Stimulated activated CD4-positive, alpha-beta T cell treated with anti-CD3 and anti-CD28 coated beads, Interleukin-12 subunit alpha, Interleukin-12 subunit beta, amount 100 ng/mL, for 48 hours (primary cell): ENCODE measurements around the gene NENF.
"Not testable (repeated sequence)": the region's sequence is repeated elsewhere in the genome, so short reads cannot be mapped to it uniquely, and the experiment has no call there.

Experiments
- DNase-seq, 3 donors: peaks; one replicate each; pipeline ENCODE4 v3.0.0-alpha.2; 2020; ENCODE audit warnings: low read depth in 2 of 3, low spot score in 1 of 3

Gene NENF

DNA sequence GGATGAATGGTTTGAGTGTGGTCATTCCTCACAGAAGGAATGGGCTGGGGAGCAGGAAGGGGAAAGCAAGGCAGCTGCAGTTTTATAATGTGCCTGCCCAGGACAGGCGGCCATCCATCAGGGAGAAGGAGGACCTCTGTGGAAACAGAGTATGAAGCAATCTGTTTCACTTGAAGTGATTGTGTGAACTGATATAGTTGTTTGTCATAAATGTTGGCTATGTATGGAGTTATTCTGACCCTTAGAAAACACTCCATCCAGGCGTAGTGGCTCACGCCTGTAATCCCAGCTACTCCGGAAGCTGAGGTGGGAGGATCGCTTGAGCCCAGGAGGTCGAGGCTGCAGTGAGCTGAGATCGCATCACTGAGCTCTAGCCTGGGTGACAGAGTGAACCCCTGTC is 46.5 kb downstream of the NENF start:
- DNase-seq: no peak

DNA sequence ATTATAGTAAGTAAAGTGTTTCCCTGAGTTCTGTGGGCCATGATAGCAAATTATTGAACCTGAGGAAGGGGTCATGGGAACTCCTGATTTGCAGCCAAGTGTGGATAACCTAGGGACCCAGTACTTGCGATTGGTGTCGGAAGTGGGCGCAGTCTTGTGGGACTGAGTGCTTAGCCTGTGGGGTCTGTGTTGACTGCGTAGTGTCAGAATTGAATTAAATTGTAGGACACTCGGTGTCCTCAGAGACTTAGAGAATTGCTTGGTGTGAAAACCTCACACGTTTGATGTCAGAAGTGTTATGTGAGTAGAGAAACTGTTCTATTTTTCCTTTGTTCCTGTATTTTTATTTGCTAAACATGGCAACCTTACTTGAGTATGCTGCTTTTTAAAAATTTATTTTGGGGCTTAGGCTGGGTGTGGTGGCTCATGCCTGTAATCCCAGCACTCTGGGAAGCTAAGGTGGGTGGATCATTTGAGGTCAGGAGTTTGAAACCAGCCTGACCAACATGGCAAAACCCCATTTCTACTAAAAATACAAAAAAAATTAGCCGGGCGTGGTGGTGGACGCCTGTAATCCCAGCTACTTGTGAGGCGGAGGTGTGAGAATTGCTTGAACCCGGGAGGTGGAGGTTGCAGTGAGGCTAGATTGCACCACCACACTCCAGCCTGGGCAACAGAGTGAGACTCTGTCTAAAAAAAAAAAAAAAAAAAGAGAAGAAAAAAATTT is 48.2 kb downstream of the NENF start:
- not testable (repeated sequence) for DNase-seq

DNA sequence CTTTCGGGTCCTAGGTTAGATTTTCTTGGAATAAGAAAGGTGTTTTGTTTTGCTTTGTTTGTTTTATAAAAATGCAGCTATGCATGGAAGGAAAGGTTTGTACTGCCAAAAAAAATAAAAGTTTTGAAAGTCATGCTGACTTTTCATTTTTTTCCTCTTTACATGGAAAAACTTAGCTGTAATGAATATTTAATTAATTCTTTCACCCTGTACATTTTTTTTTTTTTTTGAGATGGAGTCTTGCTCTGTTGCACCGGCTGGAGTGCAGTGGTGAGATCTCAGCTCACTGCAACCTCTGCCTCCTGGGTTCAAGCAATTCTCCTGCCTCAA is 48.7 kb downstream of the NENF start:
- DNase-seq: no peak

DNA sequence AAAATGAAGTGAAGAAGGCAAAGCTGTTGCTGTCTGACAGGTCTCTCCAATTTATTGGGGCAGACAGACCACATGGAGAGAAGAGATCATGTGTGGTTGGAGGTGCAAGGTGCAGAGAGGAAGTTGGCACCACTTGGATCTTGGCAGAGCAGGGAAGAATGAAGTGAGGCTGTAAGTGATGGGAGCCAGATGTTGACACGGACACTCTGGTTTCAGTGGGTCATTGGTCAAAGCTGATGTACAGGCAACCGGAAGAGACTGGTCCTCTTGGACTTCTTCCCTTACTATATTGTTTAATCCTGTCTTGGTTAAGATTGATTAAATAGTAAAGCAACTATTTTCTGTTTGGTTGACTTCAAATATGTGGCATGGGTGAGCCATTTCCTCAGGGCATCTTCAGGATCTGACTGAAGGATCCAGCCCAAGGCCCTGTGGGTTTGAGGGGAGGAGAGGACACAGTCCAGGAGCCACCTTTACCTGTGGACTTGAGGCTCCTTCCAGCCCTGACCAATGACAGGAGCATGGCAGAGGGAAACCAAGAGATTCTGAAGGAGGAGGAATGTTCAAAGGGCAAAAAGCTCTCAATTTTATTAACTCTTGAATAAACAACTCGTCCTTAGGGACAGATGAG is 49.4 kb downstream of the NENF start:
- no peak for DNase-seq

DNA sequence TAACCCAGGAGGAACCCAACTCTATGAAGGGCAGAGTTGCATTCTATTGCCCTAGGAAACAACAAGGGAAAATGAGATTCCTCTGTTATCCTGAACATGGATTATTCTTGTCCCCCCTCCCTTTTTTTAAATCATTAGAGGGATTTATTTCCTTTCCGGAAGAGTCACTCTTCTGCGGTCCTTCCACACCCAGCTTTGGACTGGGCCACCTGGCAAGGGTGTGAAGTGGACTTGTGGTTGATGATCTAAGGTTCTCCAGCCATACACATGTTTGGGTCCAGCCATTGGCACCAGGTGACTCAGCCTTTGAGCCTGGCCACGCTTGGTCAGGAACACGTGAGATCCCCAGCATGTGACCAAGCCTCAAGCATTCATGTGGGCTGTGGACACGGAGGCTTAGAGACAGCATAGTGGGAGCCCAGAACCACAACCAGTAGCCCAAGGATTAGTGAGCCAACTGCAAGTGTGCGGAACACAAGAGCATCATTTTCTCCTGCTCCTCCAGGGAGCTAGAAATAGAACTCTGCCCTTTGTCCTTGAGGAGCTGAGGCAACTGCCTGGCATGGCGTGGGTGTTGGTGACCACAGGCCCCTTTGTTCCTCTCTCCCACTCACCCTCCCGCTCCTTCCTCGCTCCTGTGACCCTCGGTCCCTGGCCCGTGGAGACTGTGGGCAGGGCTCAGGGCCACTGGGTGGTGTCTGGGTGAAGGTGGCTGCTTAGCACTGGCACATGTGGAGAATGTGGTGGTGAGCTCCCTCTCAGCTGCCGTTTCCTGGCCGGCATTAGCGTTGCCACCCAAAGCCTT is 50.1 kb downstream of the NENF start:
- DNase-seq: no peak

DNA sequence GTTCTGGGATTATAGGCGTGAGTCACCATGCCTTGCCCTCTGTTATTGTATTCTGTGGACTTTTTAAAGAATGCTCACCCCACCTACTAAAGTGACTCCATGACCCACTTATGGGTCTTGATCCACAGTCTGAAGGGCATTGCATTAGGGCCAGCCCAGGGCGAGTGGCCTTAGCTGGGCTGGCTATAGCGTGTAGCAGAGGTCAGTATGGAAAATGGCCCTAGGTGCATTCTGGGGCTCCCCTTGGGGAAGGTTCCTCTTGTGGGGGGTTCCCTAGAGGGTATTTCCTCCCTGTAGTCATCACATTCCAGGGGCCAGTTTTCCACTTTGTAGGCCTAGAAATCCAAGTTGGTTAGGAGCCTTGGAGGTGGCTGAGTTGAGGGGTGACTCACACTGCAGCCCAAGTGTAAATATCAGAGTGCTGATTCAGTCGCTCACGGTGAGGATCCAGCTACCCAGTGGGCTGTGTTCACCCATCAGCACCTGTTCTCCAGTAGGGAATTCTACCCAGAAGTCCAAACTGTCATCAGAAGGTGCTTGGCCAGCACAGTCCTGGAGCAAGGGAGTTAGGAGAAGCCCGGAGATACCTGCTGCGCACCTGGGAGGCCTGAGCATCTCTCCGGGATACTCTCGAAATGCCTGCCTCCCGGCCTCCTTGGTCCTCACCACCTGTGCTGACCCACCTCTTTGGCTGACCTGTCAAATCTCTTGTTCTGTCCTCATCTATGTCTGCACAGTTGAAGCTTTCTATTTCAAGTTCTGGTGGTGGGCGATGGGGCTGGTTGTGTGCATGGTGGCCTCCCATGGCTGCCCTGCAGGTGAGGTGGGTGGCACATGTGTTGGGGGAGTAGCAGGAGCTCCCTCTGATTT is 52.2 kb downstream of the NENF start:
- DNase-seq: no peak

DNA sequence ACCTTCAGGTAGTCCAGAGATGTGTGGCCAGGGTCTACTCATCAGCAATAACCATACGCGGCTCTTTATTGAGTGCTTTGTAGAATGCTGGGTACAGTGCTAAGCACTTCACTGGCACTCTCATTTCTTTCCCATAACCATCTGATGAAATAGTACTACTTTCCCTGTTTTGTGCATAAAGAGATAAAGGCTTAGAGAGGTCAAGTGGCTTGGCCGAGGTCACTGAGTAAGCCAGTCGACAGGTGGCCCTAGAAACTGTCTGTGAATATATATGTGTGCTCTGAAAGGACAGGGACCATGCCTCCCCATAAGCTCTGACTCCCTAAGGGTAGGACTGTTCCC is 52.8 kb downstream of the NENF start:
- no peak for DNase-seq

DNA sequence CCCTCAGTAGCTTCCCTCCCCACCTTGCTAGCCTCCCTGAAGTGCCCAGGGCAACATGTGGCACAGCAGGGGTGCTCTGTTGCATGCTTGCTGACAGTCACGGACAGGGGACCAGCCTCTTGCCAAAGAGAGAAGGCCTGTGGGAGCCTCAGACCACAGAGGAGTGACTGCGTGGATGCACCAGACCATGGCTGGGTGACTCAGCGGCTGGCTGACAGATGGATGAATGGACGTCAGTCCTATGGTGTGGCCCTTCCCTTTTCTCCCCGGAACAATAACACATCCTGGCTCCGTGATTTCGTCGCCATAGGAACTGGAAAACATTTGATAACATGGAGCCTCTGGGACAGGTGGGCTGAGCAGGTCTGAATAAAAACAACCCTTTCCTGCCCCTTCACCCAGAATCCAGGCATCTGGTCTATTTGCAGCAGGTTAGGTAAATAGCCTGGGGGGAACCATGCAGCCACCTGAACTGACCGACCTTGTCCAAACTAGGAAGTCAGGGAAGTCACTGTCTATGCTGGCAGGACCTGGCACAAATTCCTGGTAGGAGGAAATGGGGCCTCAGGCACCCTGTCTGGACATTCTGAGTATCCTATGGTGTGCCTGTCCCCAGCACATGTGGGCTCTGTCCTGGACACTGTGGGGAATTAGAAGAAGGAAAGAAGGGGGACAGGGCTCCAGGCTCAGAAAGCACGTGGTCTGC is 53.3 kb downstream of the NENF start:
- DNase-seq: no peak

DNA sequence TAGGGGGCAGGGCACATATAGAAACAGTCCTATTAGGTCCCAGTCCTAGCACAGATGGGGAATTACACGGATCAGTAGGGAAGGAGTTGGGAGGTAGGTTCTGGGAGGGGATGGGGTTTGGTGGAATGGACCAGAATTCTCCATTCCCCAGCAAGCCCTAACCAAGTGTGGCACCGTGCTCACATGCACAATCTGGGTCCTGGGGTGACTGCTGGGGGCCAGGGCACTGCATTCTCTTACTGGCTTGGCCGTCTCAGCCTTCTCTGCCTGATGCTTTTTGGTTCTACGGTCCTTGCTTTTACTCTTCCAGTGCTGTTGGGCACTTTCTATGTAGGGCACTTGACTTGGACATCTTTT is 53.9 kb downstream of the NENF start:
- DNase-seq: no peak

DNA sequence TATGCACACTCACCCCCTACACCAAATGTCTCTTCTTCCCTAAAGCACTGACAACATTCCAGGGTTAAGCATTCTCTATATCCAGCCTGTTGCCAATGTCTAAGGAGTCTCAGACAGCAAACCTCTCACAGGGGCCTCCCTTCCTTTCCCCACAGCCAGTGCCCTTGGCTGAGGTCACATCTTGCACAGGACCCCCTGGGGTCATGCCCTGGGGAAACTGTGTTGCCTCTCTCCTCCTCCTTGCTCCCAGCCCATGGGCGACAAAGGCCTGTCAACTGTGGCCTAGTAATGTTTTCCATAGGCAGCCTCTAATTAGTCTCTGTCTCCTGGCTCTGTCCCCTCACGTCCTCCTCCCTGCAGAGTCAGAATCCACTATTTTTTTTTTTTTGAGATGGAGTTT is 54.6 kb downstream of the NENF start:
- no peak for DNase-seq

DNA sequence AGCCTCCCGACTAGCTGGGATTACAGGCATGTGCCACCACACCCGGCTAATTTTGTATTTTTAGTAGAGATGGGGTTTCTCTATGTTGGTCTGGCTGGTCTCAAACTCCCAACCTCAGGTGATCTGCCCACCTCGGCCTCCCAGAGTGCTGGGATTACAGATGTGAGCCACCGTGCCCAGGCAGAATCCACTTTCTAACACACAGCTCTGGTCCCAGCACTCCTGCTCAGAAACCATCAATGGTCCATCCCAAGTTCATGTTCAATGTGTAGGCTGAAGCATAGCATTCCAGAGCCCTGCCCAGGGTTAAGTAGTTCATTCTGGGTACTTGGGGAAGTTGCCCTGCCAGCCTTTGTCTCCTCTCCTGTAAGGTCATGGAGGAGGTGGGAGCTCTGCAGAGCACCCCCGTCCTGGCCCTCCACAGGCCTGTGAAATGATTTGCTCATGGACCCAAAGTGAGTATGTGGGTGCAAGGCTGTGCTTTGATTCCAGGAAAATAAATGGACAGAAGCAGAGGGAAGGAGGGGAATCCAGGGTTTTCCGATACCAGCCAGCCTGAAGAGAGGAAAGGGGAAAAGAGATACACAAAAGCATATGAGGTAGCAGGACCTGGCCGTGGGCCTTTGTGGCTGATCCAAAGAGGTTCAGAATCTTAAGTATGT is 55.2 kb downstream of the NENF start:
- no peak for DNase-seq

DNA sequence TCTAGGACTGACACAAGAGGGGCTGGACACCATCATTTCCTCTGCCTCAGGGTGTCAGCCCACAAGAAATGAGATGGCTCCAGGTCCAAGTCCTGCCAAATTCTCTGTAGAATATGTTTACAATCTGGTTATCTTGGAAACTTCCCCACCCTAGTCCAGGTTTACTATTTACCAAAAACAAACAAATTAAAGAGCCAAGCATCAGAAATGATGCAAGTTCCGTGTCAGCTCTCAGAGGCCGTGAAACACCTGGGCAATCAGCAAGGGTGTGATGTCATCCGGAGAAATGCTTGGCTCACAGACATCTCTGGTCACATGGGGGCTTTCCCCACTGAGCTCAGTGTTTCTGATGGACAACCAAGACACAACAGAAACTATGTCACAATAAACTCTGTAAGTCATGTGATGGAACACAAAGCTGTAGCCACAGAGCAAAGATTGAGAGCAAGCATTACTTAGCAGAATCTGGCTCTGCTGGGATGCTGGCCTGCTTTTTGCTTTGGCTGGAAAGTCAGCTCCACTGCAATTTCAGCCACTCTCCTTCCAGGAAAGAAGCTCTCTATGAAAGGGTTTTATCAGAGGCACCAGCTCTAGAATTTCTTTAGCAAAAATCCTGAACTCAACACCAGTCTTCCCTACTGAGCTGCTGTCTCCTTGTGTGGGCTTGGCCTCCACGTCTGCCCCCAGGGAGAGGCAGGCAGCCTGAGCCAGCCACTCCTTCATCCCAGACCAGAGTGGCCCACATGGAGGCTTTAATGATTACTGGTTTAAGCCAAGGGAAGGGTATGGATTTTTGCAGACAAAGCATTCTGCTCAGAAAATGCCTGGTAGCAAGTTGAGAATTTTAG is 55.9 kb downstream of the NENF start:
- DNase-seq: peak in 1 of 3 donors; percentile 26

DNA sequence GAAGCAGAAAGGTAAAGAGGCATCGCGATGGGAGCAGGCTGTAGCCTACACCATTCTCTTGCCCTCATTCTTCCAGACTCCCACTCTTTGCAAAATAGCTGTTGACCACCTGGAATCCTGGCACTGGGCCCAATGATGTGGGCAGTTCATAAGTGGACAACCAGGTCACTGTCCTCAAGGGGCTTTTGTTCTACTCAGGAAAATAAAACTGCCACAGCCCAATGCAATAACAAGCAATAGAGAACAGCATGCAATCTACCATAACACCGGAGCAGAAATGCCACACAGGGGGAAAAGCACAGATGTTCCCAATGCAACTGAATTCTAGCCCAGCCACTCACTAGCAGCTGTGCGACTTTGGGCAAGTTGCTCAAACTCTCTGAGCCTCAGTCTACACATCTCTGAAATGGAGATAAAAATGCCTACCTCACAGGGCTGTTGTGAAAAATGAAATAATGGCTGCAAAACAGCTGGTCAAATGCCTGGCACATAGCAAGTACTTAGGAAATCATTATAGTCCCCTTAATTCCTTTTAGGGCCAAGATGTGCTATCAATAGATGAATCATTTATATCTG is 56.7 kb downstream of the NENF start:
- DNase-seq: no peak

DNA sequence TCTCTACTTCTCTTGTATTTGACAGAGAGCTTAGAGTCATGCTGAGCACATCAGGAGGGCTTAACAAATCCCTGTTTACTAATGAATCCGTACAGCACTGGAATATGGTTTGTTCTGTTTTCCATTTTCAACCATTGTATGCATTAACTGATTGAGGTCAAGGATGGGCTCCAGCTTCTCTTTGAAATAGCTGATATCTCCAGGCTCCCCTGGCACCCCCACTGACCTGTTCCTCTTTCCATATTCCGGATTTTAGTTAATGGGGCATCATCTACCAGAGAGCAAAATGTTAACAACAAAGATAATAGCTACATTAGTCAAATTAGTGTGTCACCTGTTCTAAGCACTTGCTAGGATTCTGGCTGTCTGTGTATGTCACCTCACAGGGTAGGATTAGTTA is 57.6 kb downstream of the NENF start:
- DNase-seq: no peak

DNA sequence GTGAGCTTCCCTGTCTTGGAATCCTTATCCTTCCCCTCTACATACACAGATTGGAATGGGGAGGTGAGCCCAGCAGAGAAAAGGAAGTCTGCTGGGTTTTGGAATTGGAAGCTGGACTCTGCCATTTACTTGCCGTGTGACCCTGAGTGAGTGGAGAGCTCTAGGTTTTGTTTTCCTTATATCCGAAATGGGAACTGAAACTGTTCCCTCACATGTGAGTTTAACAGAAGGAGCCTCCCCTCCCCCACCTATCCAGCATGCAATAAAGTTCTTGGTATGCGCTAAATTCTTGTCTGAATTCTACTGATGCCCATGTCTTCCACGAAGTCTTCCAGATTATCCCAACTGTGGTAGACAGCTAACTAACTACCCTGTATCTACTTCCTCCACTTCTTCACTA is 58.7 kb downstream of the NENF start:
- no peak for DNase-seq
